Motor neuron (in vitro differentiated cells): ENCODE measurements around the gene BANF2. TPM values are rescaled to one million over a fixed set of nuclear protein-coding genes. Genes with fewer than 3 reads are reported as not detected.

Experiments used
- ATAC-seq, 8 experiments: fragments of 200-7000 bp; cut with Tn5 transposase; replicated peaks in 6 of 8; 2 replicates each; pipeline ENCODE4 v1.8.0; 2021; ENCODE audit warnings: mild to moderate bottlenecking in 8 of 8, moderate library complexity in 8 of 8
- H3K27ac ChIP-seq, 2 donors: fragments of 250-450 bp; sonication (Bioruptor Pico); 2 replicates each; pipeline ENCODE4 v1.9.0; 2021; ENCODE audit warnings: antibody characterized with exemption in 2 of 2, mild to moderate bottlenecking in 2 of 2, moderate library complexity in 1 of 2
- H3K4me1 ChIP-seq, 2 donors: fragments of 250-450 bp; sonication (Bioruptor Pico); replicated peaks in 1 of 2; 2 replicates each; pipeline ENCODE4 v1.6.1; 2021; ENCODE audit warnings: antibody characterized with exemption in 2 of 2, mild to moderate bottlenecking in 2 of 2, moderate library complexity in 1 of 2
- H3K4me3 ChIP-seq, 5 donors: fragments of 250-450 bp; sonication (Bioruptor Pico); 2 replicates each; pipeline ENCODE4 v1.9.0; 2021; ENCODE audit warnings: antibody characterized with exemption in 5 of 5, mild to moderate bottlenecking in 5 of 5, moderate library complexity in 4 of 5
- WGBS, 10 experiments: fragments of 450-650 bp; shearing (Covaris generic); methylation state at CpG; one replicate each; pipeline ENCODE4 v1.0.0; 2022; 5-methylcytosine and 5-hydroxymethylcytosine counted together
- in situ Hi-C, 9 experiments: fragments of 400-800 bp; cut with MboI; loops; one replicate each; pipeline ENCODE4 v1.15.0; 2021; ENCODE audit warnings: low sequenced_read_pairs in 9 of 9, low pct_unique_long_range_greater_than_20kb in 2 of 9; ENCODE audit not compliant: unreplicated experiment in 9 of 9
- total RNA-seq, 8 experiments: library from RNA; unstranded; fragments of 300-600 nt; gene quantifications; 2 replicates each; pipeline versions ENCODE4 v1.2.3 to v1.2.4, GENCODE V29; 2022

The BANF2 gene
- total RNA-seq, 8 experiments from 2014 or later = not detected

GRCh38 chr20:17721802-17722486 is 22.2 kb downstream of the BANF2 start:
- Histone ChIP-seq H3K4me1 (no peaks in the 10 kb centered on the region), H3K4me3 (no peak overlapping the region), H3K27ac (no peak overlapping the region)
- no peak for ATAC-seq
- 30 to 100% (median 75%) methylated on average over 1 to 4 of the region's 6 CpGs; no CpG with 5 or more reads in 2 of the 10 experiments for WGBS, 10 experiments
- in situ Hi-C loops = no loop called here

DNA sequence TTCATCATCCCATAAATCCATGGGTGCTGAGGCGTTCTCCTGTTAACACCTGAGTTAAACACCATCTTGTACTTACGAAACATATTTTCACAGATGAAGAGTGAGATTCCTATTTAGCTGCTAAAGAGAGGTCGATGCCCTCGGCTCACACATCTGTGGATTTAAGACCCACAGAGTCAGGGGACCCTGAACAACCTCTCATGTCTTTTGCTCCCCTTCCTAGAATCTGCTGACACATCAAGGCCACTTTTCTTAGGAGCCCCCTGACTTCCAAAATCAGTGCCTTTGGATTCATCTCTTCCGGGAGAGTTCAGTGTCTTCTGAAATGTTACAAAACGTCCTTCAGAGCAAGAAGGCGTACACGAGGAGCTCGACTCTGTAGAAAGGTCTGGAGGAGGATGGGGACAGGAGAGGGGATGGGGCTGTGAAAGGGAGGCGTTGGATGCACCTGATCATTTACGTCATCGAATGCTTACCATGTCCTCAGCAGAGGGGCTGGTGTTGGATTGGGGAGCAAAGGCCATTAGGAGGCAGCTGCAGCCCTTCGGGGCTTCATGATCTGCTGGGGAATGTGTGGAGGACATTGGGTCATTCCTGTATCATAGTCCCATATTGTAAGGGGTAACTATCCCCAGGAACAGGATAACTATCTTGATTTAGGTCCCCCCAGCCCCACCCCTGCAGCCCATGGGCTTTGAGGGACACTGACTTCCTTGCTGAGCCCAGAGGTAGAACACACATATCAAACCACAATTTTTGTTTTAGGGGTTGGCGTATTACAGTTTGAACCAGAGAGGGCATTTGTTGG is 22.9 kb downstream of the BANF2 start:
- Histone ChIP-seq H3K4me3 (no peak overlapping the region), H3K27ac (no peak overlapping the region), H3K4me1 (no peaks in the 10 kb centered on the region)
- in situ Hi-C loops = no loop called here
- 33 to 100% (median 80%) methylated on average over 1 to 11 of the region's 14 CpGs; no CpG with 5 or more reads in 2 of the 10 experiments for WGBS, 10 experiments
- ATAC-seq = no peak

GRCh38 chr20:17723301-17723691 is 23.5 kb downstream of the BANF2 start:
- Histone ChIP-seq H3K4me3 (no peak overlapping the region), H3K27ac (no peak overlapping the region), H3K4me1 (no peaks in the 10 kb centered on the region)
- ATAC-seq = no peak
- in situ Hi-C loops = no loop called here
- 0 to 100% (median 82%) methylated on average over 1 to 5 of the region's 5 CpGs; no CpG with 5 or more reads in 3 of the 10 experiments for WGBS, 10 experiments

DNA sequence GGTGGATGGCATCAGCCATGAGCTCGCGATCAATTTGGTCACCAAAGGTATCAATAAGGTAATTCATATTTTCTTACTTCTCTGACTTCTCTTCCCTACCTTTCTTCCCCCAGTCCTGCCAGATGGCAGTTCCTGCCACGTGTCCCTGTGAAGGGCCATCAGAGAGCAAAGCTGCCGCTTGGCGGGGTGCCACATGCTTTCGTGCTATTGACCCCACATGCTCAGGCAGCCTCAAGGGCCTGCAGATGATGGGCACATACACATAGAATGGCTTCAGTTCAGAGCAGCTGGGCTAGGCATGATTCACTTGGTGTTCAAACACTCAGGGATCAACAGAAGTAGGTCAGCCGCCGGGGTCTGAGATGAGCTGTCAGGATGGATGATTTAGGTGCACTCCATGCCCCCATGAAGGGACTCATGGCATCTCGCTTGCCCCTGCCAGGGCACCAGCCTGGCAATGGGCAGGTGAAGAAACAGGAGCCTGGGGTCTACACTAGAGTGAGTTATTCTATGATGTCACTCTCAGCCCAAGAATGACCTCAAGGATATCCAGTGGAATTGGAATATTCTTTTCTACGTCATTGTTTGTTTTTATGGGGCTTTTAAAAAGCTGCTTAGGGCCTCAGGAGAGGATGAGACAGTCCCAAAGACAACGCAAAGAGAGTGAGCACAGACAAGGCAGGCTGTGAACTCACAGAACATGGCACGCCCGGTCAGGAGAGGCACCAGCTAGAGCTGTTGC is 25.5 kb downstream of the BANF2 start:
- Histone ChIP-seq H3K27ac (no peak overlapping the region), H3K4me1 (no peaks in the 10 kb centered on the region), H3K4me3 (no peak overlapping the region)
- ATAC-seq = no peak
- WGBS, 10 experiments = 28 to 100% (median 84%) methylated on average over 1 to 9 of the region's 13 CpGs; no CpG with 5 or more reads in 1 of the 10 experiments
- in situ Hi-C loops = no loop called here

DNA sequence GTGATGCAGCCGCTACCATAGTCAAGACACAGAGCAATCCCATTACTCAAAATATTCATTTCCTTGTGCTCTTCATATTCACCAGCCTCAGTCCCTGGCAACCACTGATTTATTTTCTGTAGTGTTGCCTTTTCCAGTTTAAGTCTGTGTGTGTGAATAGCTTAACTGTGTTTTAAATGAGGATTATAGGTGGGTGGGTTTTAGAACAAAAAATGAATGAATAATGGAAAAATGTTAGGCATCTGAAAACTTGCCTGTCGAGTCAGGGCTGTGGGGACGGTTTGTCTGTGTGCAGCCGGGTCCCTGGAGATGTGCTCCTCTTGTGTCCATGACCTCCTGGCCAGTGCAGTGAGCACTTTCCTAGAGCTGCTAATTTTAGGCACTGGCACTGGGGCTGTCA is 27.1 kb downstream of the BANF2 start:
- ATAC-seq = peak in 3 of 8 experiments; percentile 22 to 73 (median 38)
- WGBS, 10 experiments = 0 to 86% (median 64%) methylated on average over 1 to 4 of the region's 4 CpGs; no CpG with 5 or more reads in 4 of the 10 experiments
- in situ Hi-C loops = no loop called here

GRCh38 chr20:17727351-17727750 is 27.6 kb downstream of the BANF2 start:
- WGBS, 10 experiments = 22 to 100% (median 81%) methylated on average over 1 to 7 of the region's 10 CpGs; no CpG with 5 or more reads in 4 of the 10 experiments

More for the DNA sequence above, 27.1 kb downstream of the BANF2 start:
- no peak overlapping the region for H3K4me3 ChIP-seq
- no peaks in the 10 kb centered on the region for H3K4me1 ChIP-seq
- no peak overlapping the region for H3K27ac ChIP-seq

GRCh38 chr20:17728074-17728473 is 28.3 kb downstream of the BANF2 start:
- Histone ChIP-seq H3K27ac (no peak overlapping the region), H3K4me3 (no peak overlapping the region), H3K4me1 (no peaks in the 10 kb centered on the region)
- WGBS, 10 experiments = 69 to 100% (median 83%) methylated on average over 1 to 5 of the region's 12 CpGs; no CpG with 5 or more reads in 5 of the 10 experiments
- in situ Hi-C loops = no loop called here
- no peak for ATAC-seq

More at GRCh38 chr20:17727351-17727750, 27.6 kb downstream of the BANF2 start:
- Histone ChIP-seq H3K4me3 (no peak overlapping the region), H3K27ac (no peak overlapping the region), H3K4me1 (no peaks in the 10 kb centered on the region)
- ATAC-seq = no peak
- in situ Hi-C loops = no loop called here

DNA sequence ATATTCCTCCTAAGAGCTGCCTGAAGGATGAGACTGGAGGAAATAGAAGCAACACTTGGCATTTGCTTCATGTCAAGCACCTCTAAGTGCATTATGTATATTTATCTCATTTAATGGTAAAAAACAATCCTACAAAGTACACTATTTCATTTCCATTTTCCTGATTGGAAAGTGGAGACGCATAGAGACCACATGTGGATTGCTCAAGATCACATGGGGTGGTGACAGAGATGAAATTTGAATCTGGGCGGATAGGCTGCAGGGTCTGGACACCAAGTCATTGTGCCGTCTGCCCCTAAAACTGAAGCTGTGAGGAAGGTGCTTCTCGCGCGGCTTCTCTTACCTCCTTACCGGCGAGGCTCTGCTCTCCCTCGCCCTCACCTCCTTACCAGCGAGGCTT is 30.3 kb downstream of the BANF2 start:
- ATAC-seq = peak in 2 of 8 experiments; percentile 44 to 67
- no peak overlapping the region for H3K27ac ChIP-seq
- peaks cover 0 to 4% of the 10 kb centered on the region in 2 donors for H3K4me1 ChIP-seq
- 26 to 100% (median 91%) methylated on average over 2 to 10 of the region's 10 CpGs; no CpG with 5 or more reads in 2 of the 10 experiments for WGBS, 10 experiments
- in situ Hi-C loops = no loop called here
- no peak overlapping the region for H3K4me3 ChIP-seq

- ATAC-seq = no peak
- in situ Hi-C loops = no loop called here
- 81 to 100% (median 100%) methylated on average over 1 to 5 of the region's 5 CpGs; no CpG with 5 or more reads in 2 of the 10 experiments for WGBS, 10 experiments
Observed at GRCh38 chr20:17731233-17731632, 31.5 kb downstream of the BANF2 start.

DNA sequence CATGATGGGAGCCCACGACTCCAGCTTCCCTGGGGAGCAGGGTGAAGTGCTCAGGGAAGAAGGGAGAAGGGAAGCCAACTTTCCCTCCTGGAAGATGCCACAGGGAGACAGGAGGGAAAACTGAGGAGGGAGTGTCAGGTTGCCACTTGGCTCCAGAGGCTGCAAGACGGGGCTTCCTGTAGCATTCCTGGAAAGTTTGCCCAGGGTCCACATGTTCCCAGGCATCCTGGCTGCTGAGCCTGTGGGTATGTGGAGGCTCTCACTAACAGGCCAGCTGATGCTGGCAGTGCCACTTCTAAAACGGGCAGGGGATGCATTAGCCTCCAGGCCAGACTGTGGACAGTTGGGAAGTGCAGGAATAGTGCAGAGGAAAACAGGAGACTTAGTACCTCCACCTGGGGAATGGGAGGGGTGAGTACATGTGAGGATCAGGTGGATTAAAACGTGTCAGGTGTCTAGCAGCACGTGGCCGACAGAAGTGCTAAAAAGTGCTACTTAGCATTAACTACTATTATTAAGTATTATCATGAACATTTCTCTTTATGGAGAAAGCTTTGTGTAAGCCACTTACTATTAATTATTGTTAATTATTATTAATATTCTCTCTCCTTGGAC is 33.2 kb downstream of the BANF2 start:
- in situ Hi-C loops = no loop called here
- 33 to 100% (median 70%) methylated on average over 1 to 5 of the region's 6 CpGs; no CpG with 5 or more reads in 5 of the 10 experiments for WGBS, 10 experiments
- ATAC-seq = no peak

More at GRCh38 chr20:17731233-17731632, 31.5 kb downstream of the BANF2 start:
- Histone ChIP-seq H3K4me3 (no peak overlapping the region), H3K4me1 (peaks cover 0 to 4% of the 10 kb centered on the region in 2 donors), H3K27ac (no peak overlapping the region)

GRCh38 chr20:17733767-17734304 is 34.1 kb downstream of the BANF2 start:
- in situ Hi-C loops = no loop called here
- no peak overlapping the region for H3K4me3 ChIP-seq
- ATAC-seq = peak in 1 of 8 experiments; percentile 34
- 0 to 86% (median 62%) methylated on average over 1 to 4 of the region's 4 CpGs; no CpG with 5 or more reads in 3 of the 10 experiments for WGBS, 10 experiments
- H3K4me1 ChIP-seq = peaks cover 0 to 4% of the 10 kb centered on the region in 2 donors
- no peak overlapping the region for H3K27ac ChIP-seq

More for the DNA sequence above, 33.2 kb downstream of the BANF2 start:
- H3K4me1 ChIP-seq = peaks cover 0 to 4% of the 10 kb centered on the region in 2 donors
- no peak overlapping the region for H3K4me3 ChIP-seq
- no peak overlapping the region for H3K27ac ChIP-seq

DNA sequence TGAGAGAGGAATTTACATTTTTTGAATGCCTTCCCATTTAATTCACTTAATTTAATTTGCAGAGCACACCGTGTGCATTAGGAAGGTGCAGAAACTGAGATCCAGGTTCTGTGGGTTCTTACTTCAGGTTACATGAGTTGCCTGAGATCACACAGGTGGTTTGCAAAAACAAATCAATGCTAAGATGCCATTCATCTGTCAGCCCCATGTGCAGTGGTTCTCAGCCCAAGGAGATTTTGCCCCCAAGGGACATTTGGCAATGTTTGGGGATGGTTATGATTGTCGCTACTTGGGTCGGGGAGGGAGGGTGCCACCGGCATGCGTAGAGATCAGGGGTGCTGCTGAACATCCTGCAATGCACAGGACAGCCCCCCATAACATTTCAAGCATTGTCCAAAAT is 34.6 kb downstream of the BANF2 start:
- no peak overlapping the region for H3K27ac ChIP-seq
- ATAC-seq = no peak
- H3K4me1 ChIP-seq = peaks cover 0 to 4% of the 10 kb centered on the region in 2 donors
- H3K4me3 ChIP-seq = no peak overlapping the region
- 0 to 83% (median 78%) methylated on average over 1 to 5 of the region's 5 CpGs; no CpG with 5 or more reads in 2 of the 10 experiments for WGBS, 10 experiments
- in situ Hi-C loops = no loop called here
